Neural progenitor cell (in vitro differentiated cells): Measurements from ENCODE around the gene MGRN1. TPM values are rescaled to one million over a fixed set of nuclear protein-coding genes. Genes with fewer than 3 reads are reported as not detected.

Experiments used
- DNase-seq: peaks from one replicate; pipeline ENCODE4 v3.0.0-alpha.2; 2016; ENCODE audit warnings: low spot score
- H2AFZ ChIP-seq: fragments of 200-600 bp; sonication (generic); replicated peaks from 2 replicates; pipeline ENCODE4 v1.6.1; 2016; ENCODE audit warnings: antibody characterized with exemption
- H3F3A ChIP-seq: fragments of 200-600 bp; sonication (generic); 2 replicates; pipeline ENCODE4 v1.6.1; 2016; ENCODE audit warnings: antibody characterized with exemption, low read depth
- H3K27ac ChIP-seq: fragments of 200-600 bp; sonication (generic); 2 replicates; pipeline ENCODE4 v1.5.1; 2016; ENCODE audit warnings: mild to moderate bottlenecking
- H3K27me3 ChIP-seq: fragments of 200-600 bp; sonication (generic); 2 replicates; pipeline ENCODE4 v1.6.1; 2016; ENCODE audit warnings: mild to moderate bottlenecking, moderate library complexity
- H3K36me3 ChIP-seq: fragments of 200-600 bp; sonication (generic); 2 replicates; pipeline ENCODE4 v1.5.1; 2016
- H3K4me1 ChIP-seq: fragments of 200-600 bp; sonication (generic); 2 replicates; pipeline ENCODE4 v1.6.1; 2016; ENCODE audit warnings: mixed run types
- H3K4me2 ChIP-seq: fragments of 200-600 bp; sonication (generic); 2 replicates; pipeline ENCODE4 v1.6.1; 2016
- H3K4me3 ChIP-seq: fragments of 200-600 bp; sonication (generic); 2 replicates; pipeline ENCODE4 v1.5.1; 2016
- H3K79me2 ChIP-seq: fragments of 200-600 bp; sonication (generic); 2 replicates; pipeline ENCODE4 v1.6.1; 2016; ENCODE audit warnings: low read depth
- H3K9ac ChIP-seq: fragments of 200-600 bp; sonication (generic); 2 replicates; pipeline ENCODE4 v1.6.1; 2016
- H3K9me3 ChIP-seq: fragments of 200-600 bp; sonication (generic); 2 replicates; pipeline ENCODE4 v1.5.1; 2016; ENCODE audit warnings: low read depth
- H4K20me1 ChIP-seq: fragments of 200-600 bp; sonication (generic); 2 replicates; pipeline ENCODE4 v1.6.1; 2016; ENCODE audit warnings: low read depth
- H3K27ac Mint-ChIP-seq: 3 replicates; pipeline ENCODE4 v1.8.0; 2021; ENCODE audit warnings: mixed read lengths
- H3K27me3 Mint-ChIP-seq: 2 replicates; pipeline ENCODE4 v1.8.0; 2022; ENCODE audit warnings: low read depth, mild to moderate bottlenecking, inconsistent platforms, moderate library complexity, mixed read lengths; ENCODE audit not compliant: insufficient read depth
- H3K36me3 Mint-ChIP-seq: 3 replicates; pipeline ENCODE4 v1.8.0; 2021; ENCODE audit warnings: mixed read lengths
- H3K4me1 Mint-ChIP-seq: 3 replicates; pipeline ENCODE4 v1.8.0; 2021; ENCODE audit warnings: mixed read lengths
- H3K4me3 Mint-ChIP-seq: 3 replicates; pipeline ENCODE4 v1.8.0; 2021; ENCODE audit warnings: mild to moderate bottlenecking, moderate library complexity, mixed read lengths
- H3K9me3 Mint-ChIP-seq: 3 replicates; pipeline ENCODE4 v1.8.0; 2020; ENCODE audit warnings: mixed read lengths
- EZH2 ChIP-seq: fragments of 200-600 bp; sonication (generic); IDR thresholded peaks from 2 replicates; pipeline ENCODE4 v1.6.1; 2017; ENCODE audit warnings: antibody characterized with exemption, mild to moderate bottlenecking, moderate library complexity
- EZH2phosphoT487 ChIP-seq: fragments of 200-600 bp; sonication (generic); IDR thresholded peaks from 2 replicates; pipeline ENCODE4 v1.6.1; 2017; ENCODE audit warnings: antibody characterized with exemption
- total RNA-seq: library from RNA; depleted of rRNA; stranded (reverse); fragments of >200 nt; gene quantifications from 2 replicates; pipeline ENCODE4 v1.2.3, GENCODE V29; 2015; ENCODE audit warnings: low replicate concordance
- TF ChIP-seq, protein P1 (sequence below): fragments of 200-600 bp; sonication (generic); IDR thresholded peaks from 2 replicates; pipeline ENCODE4 v1.5.1; 2017; ENCODE audit warnings: antibody characterized with exemption, mild to moderate bottlenecking

The MGRN1 gene
- total RNA-seq, 1 donor from 2014 or later, result 17.5 TPM

DNA sequence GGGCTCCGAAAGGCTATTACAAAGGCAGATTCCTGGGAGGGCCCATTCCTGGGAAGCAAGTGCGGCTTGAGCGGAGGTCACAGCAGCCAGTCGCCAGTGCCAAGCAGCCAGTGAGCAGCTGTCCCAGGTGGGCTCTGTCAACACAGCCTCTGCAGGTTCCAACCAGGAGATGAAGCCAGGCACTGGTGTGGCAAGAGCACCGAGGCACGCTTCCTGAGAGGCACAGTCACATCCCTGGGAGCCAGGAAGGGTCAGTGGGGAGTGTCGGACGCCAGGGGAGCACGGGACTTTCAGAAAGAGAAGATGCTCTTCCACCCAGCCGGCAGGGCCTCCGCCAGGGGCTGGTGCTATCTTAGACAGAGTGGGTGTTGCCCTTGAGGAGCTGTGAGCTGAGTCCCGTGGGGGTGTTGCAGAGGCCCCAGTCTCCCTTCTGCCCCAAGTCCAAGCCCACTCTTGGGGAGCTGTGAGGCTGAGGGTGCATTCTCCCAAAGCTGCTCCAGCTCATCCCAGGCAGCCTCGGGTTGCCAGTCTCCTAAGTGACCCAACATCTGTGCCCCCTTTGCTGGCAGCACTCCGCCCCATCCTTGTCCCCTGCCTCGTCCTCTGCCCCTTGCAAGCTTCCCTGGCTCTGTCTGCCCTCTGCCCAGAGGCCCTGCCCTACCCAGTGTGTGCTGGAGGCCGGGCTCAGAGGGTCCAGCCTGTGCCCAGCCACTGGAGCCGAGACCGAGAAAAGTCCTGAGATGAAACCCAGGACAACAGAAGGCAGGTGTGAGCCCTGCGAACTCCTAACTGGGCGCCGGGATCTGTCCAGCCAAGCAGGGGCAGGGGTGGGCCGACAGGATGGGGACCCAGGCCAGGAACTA, 16.6 kb upstream of the MGRN1 start:
- Mint-ChIP-seq H3K4me1 (peaks cover 2% of the 10 kb centered on the region), H3K36me3 (no peaks in the 10 kb centered on the region), H3K4me3 (no peak overlapping the region), H3K9me3 (no peaks in the 10 kb centered on the region), H3K27ac (no peak overlapping the region), H3K27me3 (peaks cover 7% of the 10 kb centered on the region)
- Histone ChIP-seq H3K4me2 (no peak overlapping the region), H3K27ac (no peak overlapping the region), H3K4me3 (no peak overlapping the region), H3K27me3 (no peaks in the 10 kb centered on the region), H3K36me3 (no peaks in the 10 kb centered on the region), H2AFZ (no peak overlapping the region), H3K9me3 (no peaks in the 10 kb centered on the region), H3K4me1 (no peaks in the 10 kb centered on the region), H3F3A (no peaks in the 10 kb centered on the region), H3K9ac (no peak overlapping the region), H3K79me2 (peaks cover 20% of the 10 kb centered on the region), H4K20me1 (peaks cover 24% of the 10 kb centered on the region)
- DNase-seq, result no peak
- TF ChIP-seq, protein P1, sequence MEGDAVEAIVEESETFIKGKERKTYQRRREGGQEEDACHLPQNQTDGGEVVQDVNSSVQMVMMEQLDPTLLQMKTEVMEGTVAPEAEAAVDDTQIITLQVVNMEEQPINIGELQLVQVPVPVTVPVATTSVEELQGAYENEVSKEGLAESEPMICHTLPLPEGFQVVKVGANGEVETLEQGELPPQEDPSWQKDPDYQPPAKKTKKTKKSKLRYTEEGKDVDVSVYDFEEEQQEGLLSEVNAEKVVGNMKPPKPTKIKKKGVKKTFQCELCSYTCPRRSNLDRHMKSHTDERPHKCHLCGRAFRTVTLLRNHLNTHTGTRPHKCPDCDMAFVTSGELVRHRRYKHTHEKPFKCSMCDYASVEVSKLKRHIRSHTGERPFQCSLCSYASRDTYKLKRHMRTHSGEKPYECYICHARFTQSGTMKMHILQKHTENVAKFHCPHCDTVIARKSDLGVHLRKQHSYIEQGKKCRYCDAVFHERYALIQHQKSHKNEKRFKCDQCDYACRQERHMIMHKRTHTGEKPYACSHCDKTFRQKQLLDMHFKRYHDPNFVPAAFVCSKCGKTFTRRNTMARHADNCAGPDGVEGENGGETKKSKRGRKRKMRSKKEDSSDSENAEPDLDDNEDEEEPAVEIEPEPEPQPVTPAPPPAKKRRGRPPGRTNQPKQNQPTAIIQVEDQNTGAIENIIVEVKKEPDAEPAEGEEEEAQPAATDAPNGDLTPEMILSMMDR, result no peak
- TF ChIP-seq EZH2 (no peak), EZH2phosphoT487 (no peak)

DNA sequence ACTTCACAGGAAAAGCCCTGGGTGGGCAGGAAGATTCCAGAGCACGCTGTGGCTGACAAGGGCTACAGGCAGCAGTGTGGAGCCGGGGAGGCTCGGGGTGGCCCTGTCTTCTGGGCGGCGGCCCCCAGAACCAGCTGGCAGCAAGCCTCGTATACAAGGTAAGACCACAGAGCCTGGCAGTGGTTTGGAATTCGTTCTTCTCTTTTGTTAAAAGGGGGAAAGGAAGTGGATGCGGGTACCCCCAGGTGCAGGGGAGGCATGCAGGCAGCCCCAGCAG, 16.0 kb upstream of the MGRN1 start:
- peaks cover 25% of the 10 kb centered on the region for H3K79me2 ChIP-seq
- Mint-ChIP-seq H3K36me3 (no peaks in the 10 kb centered on the region), H3K27ac (no peak overlapping the region), H3K4me3 (no peak overlapping the region), H3K4me1 (peaks cover 2% of the 10 kb centered on the region), H3K27me3 (peaks cover 7% of the 10 kb centered on the region), H3K9me3 (no peaks in the 10 kb centered on the region)
- no peaks in the 10 kb centered on the region for H3K27me3 ChIP-seq
- H2AFZ ChIP-seq, result no peak overlapping the region
- peaks cover 30% of the 10 kb centered on the region for H4K20me1 ChIP-seq
- peaks cover 3% of the 10 kb centered on the region for H3K4me1 ChIP-seq
- H3K4me2 ChIP-seq, result no peak overlapping the region
- no peaks in the 10 kb centered on the region for H3K9me3 ChIP-seq
- H3K4me3 ChIP-seq, result no peak overlapping the region
- H3K36me3 ChIP-seq, result no peaks in the 10 kb centered on the region
- no peaks in the 10 kb centered on the region for H3F3A ChIP-seq
- no peak overlapping the region for H3K9ac ChIP-seq
- DNase-seq, result no peak
- TF ChIP-seq EZH2 (no peak), EZH2phosphoT487 (no peak)
- TF ChIP-seq, protein P1, result no peak
- H3K27ac ChIP-seq, result no peak overlapping the region

DNA sequence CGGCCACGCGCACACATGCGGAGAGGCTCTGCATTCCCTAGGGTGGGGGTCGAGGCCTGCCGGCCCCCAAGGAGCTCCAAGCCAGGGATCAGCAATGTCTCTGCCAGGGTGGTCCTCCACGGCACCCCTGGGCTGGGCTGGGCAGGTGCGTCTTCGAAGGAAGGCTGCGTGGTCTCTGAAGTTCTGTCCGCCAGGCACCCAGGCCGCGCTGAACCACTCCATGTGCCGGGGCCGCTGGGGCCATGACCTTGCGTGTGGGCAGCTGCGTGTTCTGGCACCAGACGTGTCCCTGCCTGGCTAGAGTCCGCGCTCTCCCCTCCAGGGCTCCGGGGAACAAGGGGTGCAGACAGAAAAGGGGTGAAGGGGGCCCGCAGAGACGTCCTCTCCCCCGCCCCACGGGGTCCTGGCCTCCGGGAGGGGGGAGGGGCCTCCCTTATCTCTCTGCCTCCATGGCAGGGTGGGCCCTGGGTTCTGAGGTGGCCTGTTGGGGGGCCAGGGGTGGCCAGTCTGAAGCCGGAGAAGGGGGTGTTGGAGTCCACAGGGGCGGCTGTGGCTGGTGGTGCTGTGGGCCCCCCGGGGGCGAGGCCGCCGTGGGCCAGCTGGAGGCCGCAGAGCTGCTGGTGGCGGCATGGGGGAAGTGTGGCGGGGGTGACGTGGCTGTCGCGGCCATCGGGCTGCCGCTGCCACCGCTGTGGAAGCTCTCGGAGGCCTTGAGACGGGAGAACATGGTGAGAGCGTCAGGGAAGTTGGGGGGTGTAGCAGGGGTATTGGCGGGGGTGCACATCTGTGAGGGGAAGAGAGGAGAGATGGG, 15.2 kb upstream of the MGRN1 start:
- Mint-ChIP-seq H3K4me1 (peaks cover 2% of the 10 kb centered on the region), H3K27ac (no peak overlapping the region), H3K4me3 (no peak overlapping the region), H3K27me3 (peaks cover 7% of the 10 kb centered on the region), H3K9me3 (no peaks in the 10 kb centered on the region), H3K36me3 (no peaks in the 10 kb centered on the region)
- H3K79me2 ChIP-seq, result peaks cover 31% of the 10 kb centered on the region
- no peaks in the 10 kb centered on the region for H3K9me3 ChIP-seq
- H3K4me2 ChIP-seq, result no peak overlapping the region
- H3K27ac ChIP-seq, result no peak overlapping the region
- no peak for DNase-seq
- H3K9ac ChIP-seq, result no peak overlapping the region
- no peak overlapping the region for H2AFZ ChIP-seq
- no peak for TF ChIP-seq EZH2phosphoT487
- TF ChIP-seq EZH2, result no peak
- TF ChIP-seq, protein P1, result no peak
- no peak overlapping the region for H3K4me3 ChIP-seq
- H3F3A ChIP-seq, result no peaks in the 10 kb centered on the region
- H3K27me3 ChIP-seq, result no peaks in the 10 kb centered on the region
- H3K4me1 ChIP-seq, result peaks cover 3% of the 10 kb centered on the region
- H4K20me1 ChIP-seq, result peaks cover 33% of the 10 kb centered on the region
- no peaks in the 10 kb centered on the region for H3K36me3 ChIP-seq
